ENCODE results near the gene STMN3. TPM values are rescaled to one million over a fixed set of nuclear protein-coding genes. Genes with fewer than 3 reads are reported as not detected.

STMN3 gene
- total and polyA plus RNA-seq, 4 donors: 0.42 to 2.9 (median 0.91) TPM

DNA sequence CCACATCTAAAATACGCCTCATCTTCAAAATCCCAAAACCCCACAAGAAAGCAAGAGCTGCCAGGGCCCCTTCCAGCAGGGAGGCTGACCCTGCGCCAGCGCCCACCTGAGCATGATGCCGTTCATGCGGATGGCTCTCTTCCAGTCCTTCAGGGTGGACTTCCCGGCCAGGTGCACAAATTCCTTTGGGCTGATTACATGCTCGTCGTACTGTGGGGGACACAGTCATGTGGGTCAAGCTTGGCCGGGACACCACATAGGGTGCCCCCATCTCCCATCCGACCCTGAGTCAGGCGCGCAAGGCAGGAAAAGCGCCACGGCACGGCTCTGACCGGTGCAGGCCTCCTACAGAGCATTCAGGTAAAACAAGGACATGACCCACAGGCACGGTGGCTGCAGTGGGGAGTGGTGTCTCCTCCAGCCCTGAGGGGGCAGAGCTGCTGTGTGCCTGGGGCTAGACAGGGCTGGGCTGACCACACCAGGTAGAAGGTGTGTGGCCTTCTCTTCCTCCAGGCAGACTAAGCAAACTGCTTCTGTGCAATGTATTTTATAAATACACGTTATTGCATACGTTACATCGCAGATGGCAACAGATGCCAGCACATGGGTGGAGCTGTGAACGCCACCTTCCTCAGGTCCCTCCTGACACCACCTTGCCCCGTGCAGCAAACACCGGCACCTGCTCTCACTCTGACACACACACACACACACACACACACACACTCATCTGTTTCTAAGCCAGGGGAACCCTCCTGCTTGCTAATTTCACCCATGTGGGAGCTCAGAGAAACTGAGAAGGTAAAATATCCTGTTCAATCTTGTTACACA, 55.4 kb downstream of the STMN3 start:
- no peak overlapping the region for H3K27ac ChIP-seq (ENCODE audit: low read depth in 1 of 2, low read length in 2 of 2)
- H3K9ac ChIP-seq (ENCODE audit: low read depth in 1 of 2, low read length in 2 of 2): no peak overlapping the region
- H3K4me1 ChIP-seq (ENCODE audit: control insufficient read depth in 4 of 4, insufficient read depth in 4 of 4, low read length in 3 of 4): no peaks in the 10 kb centered on the region
- H3K36me3 ChIP-seq (ENCODE audit: control insufficient read depth in 4 of 4, insufficient read depth in 3 of 4, low read depth in 1 of 4, low read length in 3 of 4): peaks cover 5 to 55% (median 17%) of the 10 kb centered on the region in 4 donors
- no peaks in the 10 kb centered on the region for H3K27me3 ChIP-seq (ENCODE audit: control insufficient read depth in 4 of 4, insufficient read depth in 4 of 4, low read length in 3 of 4)
- no peak overlapping the region for H3K4me3 ChIP-seq (ENCODE audit: low read depth in 1 of 3, low read length in 3 of 3)
- TF ChIP-seq GABPA (IDR thresholded peaks at IDR 0.05 in 1 of 2, conservative IDR thresholded peaks at IDR 0.05 in 1 of 2) (no peak), ZBTB33 (IDR thresholded peaks at IDR 0.05) (no peak), EGR1 (IDR thresholded peaks at IDR 0.05; ENCODE audit: low read depth in 2 of 2) (no peak), RXRA (IDR thresholded peaks at IDR 0.05) (no peak), SP1 (IDR thresholded peaks at IDR 0.05) (no peak), TAF1 (conservative IDR thresholded peaks at IDR 0.05) (no peak), CTCF (IDR thresholded peaks at IDR 0.05; ENCODE audit: low read depth, low read length, missing input control) (no peak), REST (IDR thresholded peaks at IDR 0.05) (no peak), NR2F2 (IDR thresholded peaks at IDR 0.05) (no peak), RAD21 (IDR thresholded peaks at IDR 0.05) (no peak), YY1 (IDR thresholded peaks at IDR 0.05) (no peak)
- TF ChIP-seq, protein P1, sequence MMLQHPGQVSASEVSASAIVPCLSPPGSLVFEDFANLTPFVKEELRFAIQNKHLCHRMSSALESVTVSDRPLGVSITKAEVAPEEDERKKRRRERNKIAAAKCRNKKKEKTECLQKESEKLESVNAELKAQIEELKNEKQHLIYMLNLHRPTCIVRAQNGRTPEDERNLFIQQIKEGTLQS (IDR thresholded peaks at IDR 0.05): no peak
- TF ChIP-seq, protein P2, sequence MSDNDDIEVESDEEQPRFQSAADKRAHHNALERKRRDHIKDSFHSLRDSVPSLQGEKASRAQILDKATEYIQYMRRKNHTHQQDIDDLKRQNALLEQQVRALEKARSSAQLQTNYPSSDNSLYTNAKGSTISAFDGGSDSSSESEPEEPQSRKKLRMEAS (IDR thresholded peaks at IDR 0.05): no peak
- H3K9me3 ChIP-seq (ENCODE audit: control insufficient read depth in 4 of 4, low read length in 3 of 4): no peaks in the 10 kb centered on the region
- 91% methylated on average over 23 of the region's 23 CpGs for WGBS
- DNase-seq (ENCODE audit: low spot score): no peak

GRCh38 chr20:63596423-63596822, 56.8 kb downstream of the STMN3 start:
- Histone ChIP-seq H3K4me1 (ENCODE audit: control insufficient read depth in 4 of 4, insufficient read depth in 4 of 4, low read length in 3 of 4) (no peaks in the 10 kb centered on the region), H3K27me3 (ENCODE audit: control insufficient read depth in 4 of 4, insufficient read depth in 4 of 4, low read length in 3 of 4) (no peaks in the 10 kb centered on the region), H3K36me3 (ENCODE audit: control insufficient read depth in 4 of 4, insufficient read depth in 3 of 4, low read depth in 1 of 4, low read length in 3 of 4) (peaks cover 9 to 57% (median 12%) of the 10 kb centered on the region in 4 donors), H3K9ac (ENCODE audit: low read depth in 1 of 2, low read length in 2 of 2) (no peak overlapping the region), H3K27ac (ENCODE audit: low read depth in 1 of 2, low read length in 2 of 2) (no peak overlapping the region), H3K4me3 (ENCODE audit: low read depth in 1 of 3, low read length in 3 of 3) (no peak overlapping the region), H3K9me3 (ENCODE audit: control insufficient read depth in 4 of 4, low read length in 3 of 4) (no peaks in the 10 kb centered on the region)
- WGBS: 97% methylated on average over 6 of the region's 6 CpGs
- no peak for DNase-seq (ENCODE audit: low spot score)
- TF ChIP-seq, protein P2 (IDR thresholded peaks at IDR 0.05): no peak
- no peak for TF ChIP-seq EGR1 (IDR thresholded peaks at IDR 0.05; ENCODE audit: low read depth in 2 of 2)
- no peak for TF ChIP-seq JUND (IDR thresholded peaks at IDR 0.05)
- TF ChIP-seq, protein P1 (IDR thresholded peaks at IDR 0.05): no peak
- TF ChIP-seq NR2F2 (IDR thresholded peaks at IDR 0.05): no peak
- TF ChIP-seq RAD21 (IDR thresholded peaks at IDR 0.05): no peak
- no peak for TF ChIP-seq HNF4G (IDR thresholded peaks at IDR 0.05)
- no peak for TF ChIP-seq FOXA1 (IDR thresholded peaks at IDR 0.05)
- TF ChIP-seq ZBTB33 (IDR thresholded peaks at IDR 0.05): no peak
- no peak for TF ChIP-seq FOXA2 (IDR thresholded peaks at IDR 0.05)
- no peak for TF ChIP-seq RXRA (IDR thresholded peaks at IDR 0.05)
- no peak for TF ChIP-seq YY1 (IDR thresholded peaks at IDR 0.05)
- TF ChIP-seq TAF1 (conservative IDR thresholded peaks at IDR 0.05): no peak
